HFFc6 (cell line): ENCODE measurements around the gene PRPF40B. TPM values are rescaled to one million over a fixed set of nuclear protein-coding genes. Genes with fewer than 3 reads are reported as not detected.

Source experiments
- DNase-seq: peaks from one replicate; pipeline ENCODE4 v3.0.0-alpha.2; 2018
- H3K27ac Mint-ChIP-seq: 2 replicates; pipeline ENCODE4 v1.8.0; 2020; ENCODE audit warnings: mild to moderate bottlenecking, mixed read lengths
- H3K27me3 Mint-ChIP-seq: 2 replicates; pipeline ENCODE4 v1.8.0; 2021; ENCODE audit warnings: mild to moderate bottlenecking, moderate library complexity, mixed read lengths; ENCODE audit not compliant: insufficient read depth
- H3K36me3 Mint-ChIP-seq: 2 replicates; pipeline ENCODE4 v1.8.0; 2021; ENCODE audit warnings: low read depth, mixed read lengths
- H3K4me1 Mint-ChIP-seq: 2 replicates; pipeline ENCODE4 v1.8.0; 2020; ENCODE audit warnings: low read depth, mixed read lengths
- H3K4me3 Mint-ChIP-seq: 2 replicates; pipeline ENCODE4 v1.8.0; 2020; ENCODE audit warnings: mild to moderate bottlenecking, moderate library complexity, mixed read lengths
- H3K9me3 Mint-ChIP-seq: 2 replicates; pipeline ENCODE4 v1.8.0; 2020; ENCODE audit warnings: mild to moderate bottlenecking, mixed read lengths
- total RNA-seq, 6 experiments: library from RNA; stranded (reverse); fragmentation: NEBNext Ultra II Directional; extraction: Animal tissue kit (Norgen Biotek cat#: 25700); gene quantifications; 2 replicates in 1 of 6; 3 replicates in 5 of 6; pipeline ENCODE4 v1.2.3, GENCODE V29; 2021
- TF ChIP-seq, protein P1 (sequence below): fragments of 200-600 bp; sonication (generic); IDR thresholded peaks from 2 replicates; pipeline ENCODE4 v1.5.0; 2021; ENCODE audit warnings: antibody characterized with exemption, mild to moderate bottlenecking

PRPF40B gene
- total RNA-seq, 6 experiments from 2014 or later, result 10.3 to 11.9 (median 11.2) TPM

DNA sequence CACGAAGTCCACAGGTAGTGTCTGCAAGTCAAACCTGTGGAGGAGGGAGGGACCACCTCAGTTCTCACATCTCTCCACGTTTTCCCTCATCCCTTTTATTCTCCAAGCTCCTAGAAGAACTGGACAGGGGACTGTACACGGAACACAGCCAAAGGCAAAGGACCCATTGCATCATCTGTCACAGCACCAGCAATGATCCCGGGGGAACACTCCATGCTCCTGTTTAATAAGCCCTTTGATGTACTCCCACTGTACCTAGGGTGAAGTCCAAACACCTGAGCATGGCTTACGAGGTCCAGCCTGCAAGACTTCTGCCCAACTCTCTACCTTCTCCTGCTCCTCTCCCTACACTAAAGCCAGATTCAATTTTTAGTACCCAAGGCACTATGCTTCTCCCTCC, 26.5 kb downstream of the PRPF40B start:
- no peaks in the 10 kb centered on the region for H3K4me1 Mint-ChIP-seq
- DNase-seq, result no peak
- peaks cover 5% of the 10 kb centered on the region; the same call in 1 of the 2 replicates for H3K36me3 Mint-ChIP-seq
- H3K9me3 Mint-ChIP-seq, result no peaks in the 10 kb centered on the region
- peaks cover 8% of the 10 kb centered on the region for H3K27me3 Mint-ChIP-seq
- no peak overlapping the region for H3K27ac Mint-ChIP-seq
- TF ChIP-seq, protein P1, sequence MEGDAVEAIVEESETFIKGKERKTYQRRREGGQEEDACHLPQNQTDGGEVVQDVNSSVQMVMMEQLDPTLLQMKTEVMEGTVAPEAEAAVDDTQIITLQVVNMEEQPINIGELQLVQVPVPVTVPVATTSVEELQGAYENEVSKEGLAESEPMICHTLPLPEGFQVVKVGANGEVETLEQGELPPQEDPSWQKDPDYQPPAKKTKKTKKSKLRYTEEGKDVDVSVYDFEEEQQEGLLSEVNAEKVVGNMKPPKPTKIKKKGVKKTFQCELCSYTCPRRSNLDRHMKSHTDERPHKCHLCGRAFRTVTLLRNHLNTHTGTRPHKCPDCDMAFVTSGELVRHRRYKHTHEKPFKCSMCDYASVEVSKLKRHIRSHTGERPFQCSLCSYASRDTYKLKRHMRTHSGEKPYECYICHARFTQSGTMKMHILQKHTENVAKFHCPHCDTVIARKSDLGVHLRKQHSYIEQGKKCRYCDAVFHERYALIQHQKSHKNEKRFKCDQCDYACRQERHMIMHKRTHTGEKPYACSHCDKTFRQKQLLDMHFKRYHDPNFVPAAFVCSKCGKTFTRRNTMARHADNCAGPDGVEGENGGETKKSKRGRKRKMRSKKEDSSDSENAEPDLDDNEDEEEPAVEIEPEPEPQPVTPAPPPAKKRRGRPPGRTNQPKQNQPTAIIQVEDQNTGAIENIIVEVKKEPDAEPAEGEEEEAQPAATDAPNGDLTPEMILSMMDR, result no peak
- no peak overlapping the region for H3K4me3 Mint-ChIP-seq

DNA sequence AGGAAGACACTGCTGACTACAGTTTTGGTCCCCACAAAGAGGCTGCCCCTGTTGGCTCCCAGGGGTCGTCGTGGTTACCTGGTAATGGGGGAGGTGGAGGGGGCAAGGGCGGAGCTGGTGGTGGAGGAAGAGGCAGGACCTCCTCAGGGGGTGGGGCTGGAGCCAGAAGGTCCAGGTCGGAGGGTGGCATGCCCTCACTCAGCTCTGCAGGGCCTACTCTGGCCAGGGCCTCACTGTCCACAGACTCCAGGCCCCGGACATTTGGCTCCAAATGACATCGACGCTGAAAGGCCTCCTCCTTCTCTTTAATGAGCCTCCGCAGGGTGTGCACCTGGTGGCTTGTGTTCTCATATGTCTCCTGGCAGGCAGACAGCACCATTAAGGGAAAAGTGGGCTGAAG, 28.5 kb downstream of the PRPF40B start:
- DNase-seq, result no peak
- H3K9me3 Mint-ChIP-seq, result no peaks in the 10 kb centered on the region
- TF ChIP-seq, protein P1, result no peak
- peaks cover 8% of the 10 kb centered on the region for H3K27me3 Mint-ChIP-seq
- peaks cover 5% of the 10 kb centered on the region; the same call in 1 of the 2 replicates for H3K36me3 Mint-ChIP-seq
- H3K27ac Mint-ChIP-seq, result no peak overlapping the region
- H3K4me3 Mint-ChIP-seq, result no peak overlapping the region
- H3K4me1 Mint-ChIP-seq, result no peaks in the 10 kb centered on the region

DNA sequence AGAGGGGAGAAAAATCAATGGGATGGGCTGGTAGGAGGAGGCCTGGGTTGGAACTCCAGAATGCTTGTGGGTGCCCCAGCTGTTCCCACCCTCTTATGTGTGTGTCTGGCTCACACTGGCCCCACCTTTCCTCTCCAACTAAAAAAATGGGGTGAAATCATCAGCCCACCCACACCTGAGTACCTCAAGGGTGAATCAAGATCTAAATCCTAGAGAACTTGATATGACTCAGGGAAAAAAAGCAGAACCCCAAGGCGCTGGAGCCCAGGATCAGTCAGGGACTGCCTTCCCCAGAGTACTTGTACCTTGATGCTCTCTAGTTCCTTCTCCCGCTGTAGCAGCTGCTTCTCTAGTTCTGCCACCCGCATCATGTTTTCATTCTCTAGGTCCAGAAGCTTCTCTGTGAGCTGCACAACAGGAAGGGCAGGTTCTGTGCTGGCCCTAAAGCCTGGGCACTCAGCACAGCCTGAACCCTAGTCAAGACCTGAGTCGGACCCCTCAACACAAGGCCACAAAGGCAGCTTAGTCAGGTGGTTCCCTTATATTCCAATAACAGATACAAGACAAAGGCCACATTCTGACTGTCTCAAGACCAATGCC, 29.7 kb downstream of the PRPF40B start:
- no peak overlapping the region for H3K27ac Mint-ChIP-seq
- H3K36me3 Mint-ChIP-seq, result peaks cover 11% of the 10 kb centered on the region
- DNase-seq, result no peak
- H3K27me3 Mint-ChIP-seq, result peaks cover 6% of the 10 kb centered on the region
- no peak overlapping the region for H3K4me3 Mint-ChIP-seq
- TF ChIP-seq, protein P1, result no peak
- H3K4me1 Mint-ChIP-seq, result no peaks in the 10 kb centered on the region
- H3K9me3 Mint-ChIP-seq, result no peaks in the 10 kb centered on the region

DNA sequence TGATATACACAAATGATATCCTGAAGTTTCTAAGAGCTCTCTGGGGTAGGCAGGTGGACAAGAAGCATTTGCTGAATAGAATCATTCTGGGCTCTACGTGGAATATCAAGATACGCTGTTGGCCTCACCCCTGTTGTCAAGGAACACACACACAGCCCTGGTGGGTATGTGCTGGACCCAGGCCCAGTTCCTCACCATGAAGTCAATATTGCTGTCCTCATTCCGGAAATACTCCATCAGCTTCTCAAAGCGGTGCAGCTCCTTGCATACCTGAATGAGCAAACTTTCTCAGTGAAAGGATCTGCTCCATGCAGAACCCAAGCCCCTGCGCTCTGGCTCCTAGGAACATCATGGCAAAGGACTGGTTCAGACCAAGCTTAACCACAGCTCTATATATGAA, 31.4 kb downstream of the PRPF40B start:
- Mint-ChIP-seq H3K4me1 (no peaks in the 10 kb centered on the region), H3K9me3 (no peaks in the 10 kb centered on the region), H3K36me3 (peaks cover 13% of the 10 kb centered on the region), H3K27ac (no peak overlapping the region), H3K4me3 (no peak overlapping the region), H3K27me3 (peaks cover 3% of the 10 kb centered on the region; the same call in 1 of the 2 replicates)
- DNase-seq, result no peak
- TF ChIP-seq, protein P1, result no peak

DNA sequence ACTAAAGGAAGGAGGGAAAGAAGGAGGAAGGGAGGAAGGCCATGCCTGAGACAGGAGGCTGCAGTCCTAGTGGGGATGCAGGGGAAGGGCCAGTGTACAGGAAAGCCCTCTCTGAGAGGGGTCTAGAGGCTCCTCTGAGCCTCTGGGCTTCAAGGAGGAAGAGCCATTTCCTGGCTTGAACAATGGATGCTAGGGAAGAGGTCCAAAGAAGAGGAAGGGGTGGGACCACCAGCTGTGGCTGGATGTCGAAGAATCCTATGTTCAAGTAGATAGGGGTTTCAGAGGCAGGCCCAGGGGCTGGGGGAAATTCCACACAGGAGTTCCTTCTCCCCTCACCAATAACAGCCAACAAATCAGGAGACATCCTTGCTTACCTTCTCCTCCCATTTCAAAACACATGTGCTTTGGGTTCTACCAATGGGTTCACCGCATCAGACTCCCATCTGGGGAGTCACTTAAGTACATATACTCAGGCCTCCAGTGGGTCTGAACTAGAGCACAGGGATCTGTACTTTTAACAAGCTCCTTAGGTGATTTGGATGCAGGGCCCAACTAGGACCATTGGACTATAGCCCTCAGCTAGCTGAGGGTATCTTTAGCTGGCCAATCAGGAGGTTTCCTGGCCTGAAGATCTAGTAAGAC, 32.4 kb downstream of the PRPF40B start:
- Mint-ChIP-seq H3K4me3 (no peak overlapping the region), H3K27ac (no peak overlapping the region), H3K4me1 (no peaks in the 10 kb centered on the region), H3K36me3 (peaks cover 13% of the 10 kb centered on the region), H3K9me3 (no peaks in the 10 kb centered on the region), H3K27me3 (peaks cover 3% of the 10 kb centered on the region; the same call in 1 of the 2 replicates)
- DNase-seq, result no peak
- TF ChIP-seq, protein P1, result no peak
